Liver (tissue), 9 donors: ENCODE data around the gene RAB30. TPM values are rescaled to one million over a fixed set of nuclear protein-coding genes. Genes with fewer than 3 reads are reported as not detected.
"Not testable (repeated sequence)": the region's sequence is repeated elsewhere in the genome, so short reads cannot be mapped to it uniquely, and the experiment has no call there.

ENCODE experiments used
- DNase-seq: peaks from one replicate; pipeline ENCODE4 v3.0.0-alpha.2; 2017; ENCODE audit warnings: low spot score
- H3K27ac ChIP-seq, 2 donors: one replicate each; pipeline ENCODE4 v1.7.0; 2013; ENCODE audit warnings: inconsistent platforms in 2 of 2, low read length in 2 of 2, control low read depth in 1 of 2, low read depth in 1 of 2, mild to moderate bottlenecking in 1 of 2
- H3K27me3 ChIP-seq, 4 donors: one replicate each; pipeline versions ENCODE4 v1.6.1 to v1.7.0; 2013; ENCODE audit warnings: low read length in 3 of 4, inconsistent platforms in 1 of 4, mild to moderate bottlenecking in 1 of 4, moderate library complexity in 1 of 4; ENCODE audit not compliant: control insufficient read depth in 4 of 4, insufficient read depth in 4 of 4
- H3K36me3 ChIP-seq, 4 donors: one replicate each; pipeline versions ENCODE4 v1.6.1 to v1.7.0; 2013; ENCODE audit warnings: low read length in 3 of 4, mild to moderate bottlenecking in 3 of 4, low read depth in 1 of 4, moderate library complexity in 1 of 4; ENCODE audit not compliant: control insufficient read depth in 4 of 4, insufficient read depth in 3 of 4
- H3K4me1 ChIP-seq, 4 donors: one replicate each; pipeline versions ENCODE4 v1.6.1 to v1.7.0; 2013; ENCODE audit warnings: low read length in 3 of 4, mild to moderate bottlenecking in 3 of 4, moderate library complexity in 1 of 4; ENCODE audit not compliant: control insufficient read depth in 4 of 4, insufficient read depth in 4 of 4
- H3K4me3 ChIP-seq, 3 donors: one replicate each; pipeline versions ENCODE4 v1.6.1 to v1.7.0; 2013; ENCODE audit warnings: low read length in 3 of 3, control low read depth in 1 of 3, low read depth in 1 of 3, mild to moderate bottlenecking in 1 of 3
- H3K9ac ChIP-seq, 2 donors: one replicate each; pipeline ENCODE4 v1.7.0; 2013; ENCODE audit warnings: low read length in 2 of 2, mild to moderate bottlenecking in 2 of 2, moderate library complexity in 2 of 2, control low read depth in 1 of 2, low read depth in 1 of 2
- H3K9me3 ChIP-seq, 4 donors: one replicate each; pipeline versions ENCODE4 v1.6.1 to v1.7.0; 2013; ENCODE audit warnings: low read length in 3 of 4; ENCODE audit not compliant: control insufficient read depth in 4 of 4
- EGR1 ChIP-seq, 2 donors: IDR thresholded peaks; 2 replicates each; pipeline ENCODE4 v1.6.1; 2016 to 2018; ENCODE audit warnings: antibody characterized with exemption in 2 of 2, low read depth in 2 of 2
- FOXA1 ChIP-seq: IDR thresholded peaks from 2 replicates; pipeline ENCODE4 v1.6.1; 2016; ENCODE audit warnings: antibody characterized with exemption
- FOXA2 ChIP-seq: IDR thresholded peaks from 2 replicates; pipeline ENCODE4 v1.6.1; 2016; ENCODE audit warnings: antibody characterized with exemption
- GABPA ChIP-seq, 2 donors: IDR thresholded peaks in 1 of 2; conservative IDR thresholded peaks in 1 of 2; 2 replicates each; pipeline ENCODE4 v1.6.1; 2016; ENCODE audit warnings: antibody characterized with exemption in 2 of 2, mild to moderate bottlenecking in 1 of 2, moderate library complexity in 1 of 2
- HNF4A ChIP-seq, 2 donors: conservative IDR thresholded peaks; 2 replicates each; pipeline ENCODE4 v1.6.1; 2016; ENCODE audit warnings: antibody characterized with exemption in 2 of 2, mild to moderate bottlenecking in 2 of 2
- HNF4G ChIP-seq: IDR thresholded peaks from 2 replicates; pipeline ENCODE4 v1.6.1; 2016; ENCODE audit warnings: antibody characterized with exemption
- JUND ChIP-seq, 2 donors: IDR thresholded peaks; 2 replicates each; pipeline ENCODE4 v1.6.1; 2016; ENCODE audit warnings: antibody characterized with exemption in 2 of 2
- NR2F2 ChIP-seq: IDR thresholded peaks from 2 replicates; pipeline ENCODE4 v1.6.1; 2016; ENCODE audit warnings: antibody characterized with exemption
- RAD21 ChIP-seq, 2 donors: IDR thresholded peaks; 2 replicates each; pipeline ENCODE4 v1.6.1; 2016; ENCODE audit warnings: antibody characterized with exemption in 2 of 2, mild to moderate bottlenecking in 2 of 2
- RXRA ChIP-seq, 2 donors: IDR thresholded peaks; 2 replicates each; pipeline ENCODE4 v1.6.1; 2017 to 2018; ENCODE audit warnings: antibody characterized with exemption in 2 of 2, mild to moderate bottlenecking in 1 of 2
- SP1 ChIP-seq: IDR thresholded peaks from 2 replicates; pipeline ENCODE4 v1.6.1; 2018; ENCODE audit warnings: antibody characterized with exemption, mild to moderate bottlenecking
- TAF1 ChIP-seq: conservative IDR thresholded peaks from 2 replicates; pipeline ENCODE4 v1.6.1; 2016; ENCODE audit warnings: antibody characterized with exemption, mild to moderate bottlenecking
- YY1 ChIP-seq: IDR thresholded peaks from 2 replicates; pipeline ENCODE4 v1.6.1; 2016; ENCODE audit warnings: antibody characterized with exemption, mild to moderate bottlenecking
- WGBS: extraction: QIAGEN DNeasy Blood & Tissue Kit; methylation state at CpG from one replicate; pipeline ENCODE4 v1.1.7; 2013; 5-methylcytosine and 5-hydroxymethylcytosine counted together
- polyA plus RNA-seq, 2 donors: library from polyadenylated mRNA; stranded (reverse) in 1 of 2; unstranded in 1 of 2; fragments of 200-250 nt in 1 of 2; fragments of >200 nt in 1 of 2; fragmentation: Nextera tagmentation in 1 of 2; extraction: Ambion mirVana in 1 of 2; gene quantifications; one replicate each; pipeline versions ENCODE4 v1.2.1 to v1.2.3, GENCODE V29; 2013 to 2015
- total RNA-seq, 2 donors: library from RNA; depleted of rRNA; stranded (reverse); fragments of >200 nt; gene quantifications; one replicate each; pipeline ENCODE4 v1.2.3, GENCODE V29; 2014
- TF ChIP-seq, protein P1 (sequence below): fragments of 150-350 bp; IDR thresholded peaks from 2 replicates; pipeline ENCODE4 v1.5.1; 2017; ENCODE audit warnings: improper control_type of control experiment, low read depth, low read length; ENCODE audit not compliant: missing input control
- TF ChIP-seq, protein P2 (sequence below): IDR thresholded peaks from 2 replicates; pipeline ENCODE4 v1.6.1; 2016; ENCODE audit warnings: antibody characterized with exemption
- TF ChIP-seq, protein P3 (sequence below): IDR thresholded peaks from 2 replicates; pipeline ENCODE4 v1.6.1; 2016; ENCODE audit warnings: antibody characterized with exemption, mild to moderate bottlenecking
- TF ChIP-seq, protein P4 (sequence below): IDR thresholded peaks from 2 replicates; pipeline ENCODE4 v1.6.1; 2016; ENCODE audit warnings: antibody characterized with exemption
- TF ChIP-seq, protein P5 (sequence below): IDR thresholded peaks from 2 replicates; pipeline ENCODE4 v1.6.1; 2016; ENCODE audit warnings: antibody characterized with exemption
- donor health status: healthy.
- donor health status: healthy.
- donor health status: healthy.
- donor health status: healthy.
- donor health status: healthy.

Gene RAB30
- total and polyA plus RNA-seq, 4 donors = 2.4 to 5.4 (median 3.2) TPM

DNA sequence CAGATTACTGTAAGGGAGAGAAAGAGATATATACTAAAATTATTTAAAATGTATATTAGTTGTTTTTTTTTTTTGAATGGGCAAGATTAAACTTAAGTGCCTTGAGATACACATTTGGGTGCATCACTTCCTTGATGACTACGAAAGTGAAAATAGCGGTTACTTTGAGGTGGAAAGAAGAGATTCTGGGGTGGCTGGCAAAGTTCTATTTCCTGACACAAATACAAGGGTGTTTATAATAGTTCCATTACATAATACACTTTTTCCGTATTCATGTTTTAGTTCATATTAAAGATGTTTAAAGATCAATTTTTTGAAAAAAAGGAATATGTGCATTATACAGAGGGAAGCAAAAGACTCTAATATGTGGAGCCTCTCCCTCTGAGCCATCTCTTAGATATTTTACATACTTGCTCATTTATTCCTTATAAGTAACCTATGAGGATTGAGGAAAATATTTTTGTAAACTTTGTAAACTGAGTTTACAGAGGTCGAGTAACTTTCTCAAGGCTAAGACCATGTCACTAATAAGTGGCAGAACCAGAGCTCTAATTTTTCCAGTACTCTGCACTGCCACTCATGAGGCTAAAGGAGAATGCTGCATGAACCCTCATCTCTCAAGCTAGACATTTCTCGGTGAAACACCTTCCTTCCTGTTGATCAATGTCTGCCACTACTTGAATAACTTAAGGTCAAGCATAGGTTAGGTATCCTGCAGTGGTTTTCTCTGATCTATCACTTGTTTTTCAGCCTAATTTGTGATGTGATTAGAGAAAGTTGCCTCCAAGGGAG, 111.5 kb downstream of the RAB30 start:
- Histone ChIP-seq H3K4me3 (no peak overlapping the region), H3K4me1 (no peaks in the 10 kb centered on the region), H3K27me3 (no peaks in the 10 kb centered on the region), H3K27ac (peak overlapping the region in 1 of 2 donors; percentile 7), H3K36me3 (no peaks in the 10 kb centered on the region), H3K9me3 (no peaks in the 10 kb centered on the region), H3K9ac (no peak overlapping the region)
- WGBS = 76% methylated on average over 5 of the region's 5 CpGs
- TF ChIP-seq YY1 (no peak), RAD21 (IDR thresholded peaks at IDR 0.05) (no peak), EGR1 (IDR thresholded peaks at IDR 0.05; ENCODE audit: low read depth in 2 of 2) (no peak), GABPA (IDR thresholded peaks at IDR 0.05 in 1 of 2, conservative IDR thresholded peaks at IDR 0.05 in 1 of 2) (no peak), RXRA (IDR thresholded peaks at IDR 0.05) (no peak), FOXA2 (no peak), NR2F2 (no peak), TAF1 (no peak), SP1 (no peak), FOXA1 (no peak), HNF4G (no peak), JUND (IDR thresholded peaks at IDR 0.05) (no peak), HNF4A (conservative IDR thresholded peaks at IDR 0.05) (no peak)
- TF ChIP-seq, protein P1, sequence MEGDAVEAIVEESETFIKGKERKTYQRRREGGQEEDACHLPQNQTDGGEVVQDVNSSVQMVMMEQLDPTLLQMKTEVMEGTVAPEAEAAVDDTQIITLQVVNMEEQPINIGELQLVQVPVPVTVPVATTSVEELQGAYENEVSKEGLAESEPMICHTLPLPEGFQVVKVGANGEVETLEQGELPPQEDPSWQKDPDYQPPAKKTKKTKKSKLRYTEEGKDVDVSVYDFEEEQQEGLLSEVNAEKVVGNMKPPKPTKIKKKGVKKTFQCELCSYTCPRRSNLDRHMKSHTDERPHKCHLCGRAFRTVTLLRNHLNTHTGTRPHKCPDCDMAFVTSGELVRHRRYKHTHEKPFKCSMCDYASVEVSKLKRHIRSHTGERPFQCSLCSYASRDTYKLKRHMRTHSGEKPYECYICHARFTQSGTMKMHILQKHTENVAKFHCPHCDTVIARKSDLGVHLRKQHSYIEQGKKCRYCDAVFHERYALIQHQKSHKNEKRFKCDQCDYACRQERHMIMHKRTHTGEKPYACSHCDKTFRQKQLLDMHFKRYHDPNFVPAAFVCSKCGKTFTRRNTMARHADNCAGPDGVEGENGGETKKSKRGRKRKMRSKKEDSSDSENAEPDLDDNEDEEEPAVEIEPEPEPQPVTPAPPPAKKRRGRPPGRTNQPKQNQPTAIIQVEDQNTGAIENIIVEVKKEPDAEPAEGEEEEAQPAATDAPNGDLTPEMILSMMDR = no peak
- TF ChIP-seq, protein P2, sequence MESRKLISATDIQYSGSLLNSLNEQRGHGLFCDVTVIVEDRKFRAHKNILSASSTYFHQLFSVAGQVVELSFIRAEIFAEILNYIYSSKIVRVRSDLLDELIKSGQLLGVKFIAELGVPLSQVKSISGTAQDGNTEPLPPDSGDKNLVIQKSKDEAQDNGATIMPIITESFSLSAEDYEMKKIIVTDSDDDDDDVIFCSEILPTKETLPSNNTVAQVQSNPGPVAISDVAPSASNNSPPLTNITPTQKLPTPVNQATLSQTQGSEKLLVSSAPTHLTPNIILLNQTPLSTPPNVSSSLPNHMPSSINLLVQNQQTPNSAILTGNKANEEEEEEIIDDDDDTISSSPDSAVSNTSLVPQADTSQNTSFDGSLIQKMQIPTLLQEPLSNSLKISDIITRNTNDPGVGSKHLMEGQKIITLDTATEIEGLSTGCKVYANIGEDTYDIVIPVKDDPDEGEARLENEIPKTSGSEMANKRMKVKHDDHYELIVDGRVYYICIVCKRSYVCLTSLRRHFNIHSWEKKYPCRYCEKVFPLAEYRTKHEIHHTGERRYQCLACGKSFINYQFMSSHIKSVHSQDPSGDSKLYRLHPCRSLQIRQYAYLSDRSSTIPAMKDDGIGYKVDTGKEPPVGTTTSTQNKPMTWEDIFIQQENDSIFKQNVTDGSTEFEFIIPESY = no peak
- TF ChIP-seq, protein P3, sequence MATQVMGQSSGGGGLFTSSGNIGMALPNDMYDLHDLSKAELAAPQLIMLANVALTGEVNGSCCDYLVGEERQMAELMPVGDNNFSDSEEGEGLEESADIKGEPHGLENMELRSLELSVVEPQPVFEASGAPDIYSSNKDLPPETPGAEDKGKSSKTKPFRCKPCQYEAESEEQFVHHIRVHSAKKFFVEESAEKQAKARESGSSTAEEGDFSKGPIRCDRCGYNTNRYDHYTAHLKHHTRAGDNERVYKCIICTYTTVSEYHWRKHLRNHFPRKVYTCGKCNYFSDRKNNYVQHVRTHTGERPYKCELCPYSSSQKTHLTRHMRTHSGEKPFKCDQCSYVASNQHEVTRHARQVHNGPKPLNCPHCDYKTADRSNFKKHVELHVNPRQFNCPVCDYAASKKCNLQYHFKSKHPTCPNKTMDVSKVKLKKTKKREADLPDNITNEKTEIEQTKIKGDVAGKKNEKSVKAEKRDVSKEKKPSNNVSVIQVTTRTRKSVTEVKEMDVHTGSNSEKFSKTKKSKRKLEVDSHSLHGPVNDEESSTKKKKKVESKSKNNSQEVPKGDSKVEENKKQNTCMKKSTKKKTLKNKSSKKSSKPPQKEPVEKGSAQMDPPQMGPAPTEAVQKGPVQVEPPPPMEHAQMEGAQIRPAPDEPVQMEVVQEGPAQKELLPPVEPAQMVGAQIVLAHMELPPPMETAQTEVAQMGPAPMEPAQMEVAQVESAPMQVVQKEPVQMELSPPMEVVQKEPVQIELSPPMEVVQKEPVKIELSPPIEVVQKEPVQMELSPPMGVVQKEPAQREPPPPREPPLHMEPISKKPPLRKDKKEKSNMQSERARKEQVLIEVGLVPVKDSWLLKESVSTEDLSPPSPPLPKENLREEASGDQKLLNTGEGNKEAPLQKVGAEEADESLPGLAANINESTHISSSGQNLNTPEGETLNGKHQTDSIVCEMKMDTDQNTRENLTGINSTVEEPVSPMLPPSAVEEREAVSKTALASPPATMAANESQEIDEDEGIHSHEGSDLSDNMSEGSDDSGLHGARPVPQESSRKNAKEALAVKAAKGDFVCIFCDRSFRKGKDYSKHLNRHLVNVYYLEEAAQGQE = no peak
- TF ChIP-seq, protein P4, sequence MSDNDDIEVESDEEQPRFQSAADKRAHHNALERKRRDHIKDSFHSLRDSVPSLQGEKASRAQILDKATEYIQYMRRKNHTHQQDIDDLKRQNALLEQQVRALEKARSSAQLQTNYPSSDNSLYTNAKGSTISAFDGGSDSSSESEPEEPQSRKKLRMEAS = no peak
- TF ChIP-seq, protein P5, sequence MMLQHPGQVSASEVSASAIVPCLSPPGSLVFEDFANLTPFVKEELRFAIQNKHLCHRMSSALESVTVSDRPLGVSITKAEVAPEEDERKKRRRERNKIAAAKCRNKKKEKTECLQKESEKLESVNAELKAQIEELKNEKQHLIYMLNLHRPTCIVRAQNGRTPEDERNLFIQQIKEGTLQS = no peak
- DNase-seq = no peak

DNA sequence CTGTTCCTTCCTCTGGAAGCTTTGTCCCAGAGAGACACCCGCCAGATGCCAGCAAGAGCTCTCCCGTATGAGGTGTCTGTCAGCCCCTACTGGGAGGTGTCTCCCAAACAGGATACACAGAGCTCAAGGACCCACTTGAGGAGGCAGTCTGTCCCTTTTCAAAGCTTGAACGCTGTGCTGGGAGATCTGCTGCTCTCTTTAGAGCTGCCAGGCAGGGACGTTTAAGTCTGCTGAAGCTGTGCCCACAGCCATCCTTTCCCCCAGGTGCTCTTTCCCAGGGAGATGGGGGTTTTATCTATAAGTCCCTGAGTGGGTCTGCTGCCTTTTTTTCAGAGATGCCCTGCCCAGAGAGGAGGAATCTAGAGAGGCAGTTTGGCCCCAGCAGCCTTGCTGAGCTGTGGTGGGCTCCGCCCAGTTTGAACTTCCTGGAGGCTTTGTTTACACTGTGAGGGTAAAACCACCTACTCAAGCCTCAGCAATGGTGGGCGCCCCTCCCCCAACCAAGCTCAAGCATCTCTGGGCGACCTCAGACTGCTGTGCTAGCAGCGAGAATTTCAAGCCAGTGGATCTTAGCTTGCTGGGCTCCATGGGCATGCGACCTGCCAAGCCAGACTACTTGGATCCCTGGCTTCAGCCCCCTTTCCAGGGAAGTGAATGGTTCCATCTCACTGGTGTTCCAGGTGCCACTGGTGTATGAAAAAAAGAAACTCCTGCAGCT, 115.8 kb downstream of the RAB30 start:
- not testable (repeated sequence) for DNase-seq, H3K27ac ChIP-seq, H3K9me3 ChIP-seq, H3K27me3 ChIP-seq, H3K9ac ChIP-seq, H3K4me1 ChIP-seq, H3K36me3 ChIP-seq, H3K4me3 ChIP-seq
- WGBS = 76% methylated on average over 9 of the region's 9 CpGs

DNA sequence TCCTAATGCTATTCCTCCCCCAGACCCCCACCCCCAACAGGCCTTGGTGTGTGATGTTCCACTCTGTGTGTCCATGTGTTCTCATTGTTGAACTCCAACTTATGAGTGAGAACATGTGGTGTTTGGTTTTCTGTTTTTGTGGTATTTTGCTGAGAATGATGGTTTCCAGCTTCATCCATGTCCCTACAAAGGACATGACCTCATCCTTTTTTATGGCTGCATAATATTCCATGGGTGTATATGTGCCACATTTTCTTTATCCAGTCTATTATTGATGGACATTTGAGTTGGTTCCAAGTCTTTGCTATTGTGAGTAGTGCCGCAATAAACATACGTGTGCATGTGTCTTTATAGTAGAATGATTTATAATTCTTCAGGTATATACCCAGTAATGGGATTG, 121.2 kb downstream of the RAB30 start:
- not testable (repeated sequence) for H3K27me3 ChIP-seq, H3K36me3 ChIP-seq, H3K9ac ChIP-seq, H3K4me3 ChIP-seq, H3K9me3 ChIP-seq, H3K4me1 ChIP-seq, H3K27ac ChIP-seq, DNase-seq
- 97% methylated on average over 2 of the region's 2 CpGs for WGBS
